Body of pancreas (tissue), 4 donors: ENCODE data around the gene MICAL1. TPM values are rescaled to one million over a fixed set of nuclear protein-coding genes. Genes with fewer than 3 reads are reported as not detected.
A peak's percentile ranks its signal among the peaks of the same experiment; 100 is the strongest.

Source experiments
- ATAC-seq: fragments of 150-250 bp; one replicate; pipeline ENCODE4 v1.9.1; 2016
- DNase-seq, 4 donors: peaks; one replicate each; pipeline ENCODE4 v3.0.0-alpha.2; 2019
- H3K27ac ChIP-seq, 4 donors: fragments of 200-600 bp; sonication (generic); 1 replicate in 3 of 4; 2 replicates in 1 of 4; pipeline versions ENCODE4 v1.5.1 to v1.6.1; 2016 to 2019; ENCODE audit warnings: mild to moderate bottlenecking in 1 of 4, mixed read lengths in 1 of 4, moderate library complexity in 1 of 4
- H3K27me3 ChIP-seq, 2 donors: fragments of 200-600 bp; sonication (generic); one replicate each; pipeline ENCODE4 v1.6.0; 2016; ENCODE audit warnings: mild to moderate bottlenecking in 1 of 2
- H3K36me3 ChIP-seq, 2 donors: fragments of 200-600 bp; sonication (generic); replicated peaks in 1 of 2; 2 replicates each; pipeline ENCODE4 v1.5.1; 2016; ENCODE audit warnings: low read depth in 2 of 2; ENCODE audit not compliant: insufficient read depth in 1 of 2
- H3K4me1 ChIP-seq: fragments of 200-600 bp; sonication (generic); one replicate; pipeline ENCODE4 v1.6.0; 2016
- H3K4me3 ChIP-seq, 2 donors: fragments of 200-600 bp; sonication (generic); 1 replicate in 1 of 2; 2 replicates in 1 of 2; pipeline ENCODE4 v1.5.1; 2016 to 2019
- H3K9me3 ChIP-seq, 3 donors: fragments of 200-600 bp; sonication (generic); 1 replicate in 2 of 3; 2 replicates in 1 of 3; pipeline ENCODE4 v1.5.1; 2016
- CTCF ChIP-seq, 7 experiments: fragments of 450-650 bp in 4 of 7; fragments of 200-600 bp in 3 of 7; sonication (generic) in 3 of 7; IDR thresholded peaks; one replicate each; pipeline ENCODE4 v1.5.1; 2016 to 2019; ENCODE audit warnings: antibody characterized with exemption in 7 of 7
- POLR2A ChIP-seq, 3 donors: fragments of 450-650 bp; IDR thresholded peaks; one replicate each; pipeline ENCODE4 v1.6.1; 2016; ENCODE audit warnings: antibody characterized with exemption in 3 of 3, mild to moderate bottlenecking in 2 of 3
- WGBS, 2 donors: methylation state at CpG; one replicate each; pipeline ENCODE4 v1.1.5; 2017; 5-methylcytosine and 5-hydroxymethylcytosine counted together
- intact Hi-C: fragments of 100-400 bp; cut with DNase I; formaldehyde crosslinking; loops from one replicate; pipeline ENCODE4 v1.15.1; 2023
- total RNA-seq, 2 donors: library from RNA; depleted of rRNA; stranded (reverse); fragments of >200 nt; gene quantifications; one replicate each; pipeline ENCODE4 v1.1.0, GENCODE V29; 2016

MICAL1 gene
- total RNA-seq, 2 donors from 2014 or later: 16.1 to 26.0 TPM

GRCh38 chr6:109454496-109455436 is 806 bp downstream of the MICAL1 start:
- ATAC-seq (no peak), DNase-seq (peak in 2 of 4 donors; percentile 38 to 70)
- H3K27ac ChIP-seq: peak overlapping the region in 3 of 4 donors; percentile 13 to 71 (median 34)
- intact Hi-C loops: no loop called here
- H3K4me3 ChIP-seq: peak overlapping the region; percentile 70 to 73
- no peaks in the 10 kb centered on the region for H3K36me3 ChIP-seq
- TF ChIP-seq CTCF (IDR thresholded peaks at IDR 0.05) (no peak), POLR2A (IDR thresholded peaks at IDR 0.05) (peak in 1 of 3 donors; percentile 45)
- H3K4me1 ChIP-seq: peaks cover 18% of the 10 kb centered on the region
- no peaks in the 10 kb centered on the region for H3K27me3 ChIP-seq
- H3K9me3 ChIP-seq: no peaks in the 10 kb centered on the region
- 17 to 23% methylated on average over 39 to 47 of the region's 48 CpGs for WGBS, 2 donors

DNA sequence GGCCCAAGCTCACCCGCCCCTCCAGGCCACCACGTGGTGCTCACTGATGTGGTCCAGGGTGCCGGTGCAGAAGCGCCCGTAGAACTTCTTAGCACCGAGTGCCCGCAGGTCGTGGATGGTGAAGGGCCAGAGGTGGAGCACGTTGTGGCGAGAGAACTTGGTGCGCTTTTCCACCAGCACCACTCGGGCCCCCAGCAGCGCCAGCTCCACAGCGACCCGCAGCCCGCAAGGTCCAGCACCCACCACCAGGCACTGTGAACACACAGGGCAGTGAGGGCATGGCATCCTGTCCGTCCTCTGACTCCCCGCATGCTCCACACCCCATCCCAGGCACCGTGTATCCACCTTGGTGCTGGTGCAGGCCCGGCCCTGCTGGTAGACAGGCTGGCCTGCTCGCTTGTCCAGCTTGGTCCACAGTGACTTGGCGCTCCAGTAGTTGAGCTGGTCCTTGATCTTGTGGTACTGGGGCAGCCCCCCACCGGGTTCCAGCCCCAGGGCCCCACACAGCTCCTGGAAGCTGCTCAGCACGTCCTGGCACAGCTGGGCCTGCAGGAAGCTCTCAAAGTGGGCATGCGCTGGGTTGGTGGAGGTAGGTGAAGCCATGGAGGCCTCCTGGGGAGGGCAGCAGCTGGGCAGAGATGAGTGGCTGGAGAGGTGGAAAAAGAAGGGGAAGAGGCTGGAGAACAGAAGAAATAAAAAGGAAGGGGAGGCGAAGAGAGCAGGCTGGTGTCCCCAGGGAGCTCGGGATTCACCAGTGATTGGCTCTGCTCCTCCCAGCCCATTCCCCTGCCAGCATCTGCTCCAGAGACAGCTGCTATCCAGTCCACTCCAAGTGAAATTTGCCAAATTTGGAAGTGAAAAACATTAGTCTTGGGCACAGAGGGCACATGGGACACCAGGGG is 1.7 kb downstream of the MICAL1 start:
- peak overlapping the region in 1 of 4 donors; percentile 14 for H3K27ac ChIP-seq
- ATAC-seq: no peak
- H3K4me1 ChIP-seq: peaks cover 18% of the 10 kb centered on the region
- TF ChIP-seq POLR2A (IDR thresholded peaks at IDR 0.05) (no peak), CTCF (IDR thresholded peaks at IDR 0.05) (no peak)
- H3K9me3 ChIP-seq: no peaks in the 10 kb centered on the region
- H3K36me3 ChIP-seq: no peaks in the 10 kb centered on the region
- no peak overlapping the region for H3K4me3 ChIP-seq
- H3K27me3 ChIP-seq: no peaks in the 10 kb centered on the region
- intact Hi-C loops: no loop called here
- DNase-seq: no peak
- WGBS, 2 donors: 89% methylated on average over 19 to 26 of the region's 27 CpGs

- ATAC-seq: no peak
- TF ChIP-seq CTCF (IDR thresholded peaks at IDR 0.05) (no peak), POLR2A (IDR thresholded peaks at IDR 0.05) (no peak)
- H3K4me1 ChIP-seq: peaks cover 18% of the 10 kb centered on the region
- no peaks in the 10 kb centered on the region for H3K27me3 ChIP-seq
- H3K36me3 ChIP-seq: no peaks in the 10 kb centered on the region
- H3K9me3 ChIP-seq: no peaks in the 10 kb centered on the region
- no peak overlapping the region for H3K4me3 ChIP-seq
- H3K27ac ChIP-seq: no peak overlapping the region
- DNase-seq: no peak
- intact Hi-C loops: no loop called here
- WGBS, 2 donors: 89 to 100% methylated on average over 2 of the region's 2 CpGs
Observed at GRCh38 chr6:109453156-109453555, 2.4 kb downstream of the MICAL1 start.

- intact Hi-C loops: no loop called here
- 65 to 73% methylated on average over 9 of the region's 9 CpGs for WGBS, 2 donors
- Histone ChIP-seq H3K9me3 (no peaks in the 10 kb centered on the region), H3K4me3 (no peak overlapping the region), H3K36me3 (no peaks in the 10 kb centered on the region), H3K4me1 (peaks cover 18% of the 10 kb centered on the region), H3K27me3 (no peaks in the 10 kb centered on the region), H3K27ac (no peak overlapping the region)
- TF ChIP-seq POLR2A (IDR thresholded peaks at IDR 0.05): no peak
- no peak for TF ChIP-seq CTCF (IDR thresholded peaks at IDR 0.05)
- ATAC-seq (no peak), DNase-seq (no peak)
Observed at GRCh38 chr6:109452181-109452580, 3.4 kb downstream of the MICAL1 start.
